HG03520 (cell line): ENCODE data around the gene OLAH.

Experiments used
- ATAC-seq: cut with Tn5 transposase; IDR thresholded peaks from one replicate; pipeline ENCODE4 v1.9.1; 2021; ENCODE audit warnings: mild to moderate bottlenecking, moderate library complexity; ENCODE audit not compliant: unreplicated experiment

OLAH gene

GRCh38 chr10:15122477-15123030 lies 78.8 kb downstream of the OLAH start:
- peak; percentile 84 for ATAC-seq
